GM18507 (cell line): ENCODE data around the gene TAF6L.
"Not testable (repeated sequence)": the region's sequence is repeated elsewhere in the genome, so short reads cannot be mapped to it uniquely, and the experiment has no call there.

Source experiments
- DNase-seq: peaks from one replicate; pipeline ENCODE4 v3.0.0; 2011; ENCODE audit warnings: low read depth; ENCODE audit not compliant: insufficient read length; ENCODE audit errors: extremely low spot score
- FAIRE-seq: peaks from 2 replicates; lab custom pipeline; 2011; peaks lifted over from hg19 to GRCh38; lab: Jason Lieb, UNC

Gene TAF6L

GRCh38 chr11:62753736-62754603, 17.2 kb upstream of the TAF6L start, which contains the start of gene ZBTB3:
TSS of gene ZBTB3 (minus strand) at chr11:62754160. CDS start at chr11:62753664, 496 bp downstream.
- FAIRE-seq, result peak; percentile 98

GRCh38 chr11:62755086-62755615, 16.0 kb upstream of the TAF6L start:
- FAIRE-seq (no peak), DNase-seq (no peak)

More at GRCh38 chr11:62753736-62754603, 17.2 kb upstream of the TAF6L start, which contains the start of gene ZBTB3:
- DNase-seq, result peak; percentile 91

GRCh38 chr11:62757846-62758788, 13.1 kb upstream of the TAF6L start:
- no peak for DNase-seq
- FAIRE-seq, result no peak

- not testable (repeated sequence) for FAIRE-seq, DNase-seq
Measured at GRCh38 chr11:62760867-62761227, 10.3 kb upstream of the TAF6L start.

- no peak for DNase-seq
- FAIRE-seq, result no peak
Measured at GRCh38 chr11:62770778-62771143, 435 bp upstream of the TAF6L start.

DNA sequence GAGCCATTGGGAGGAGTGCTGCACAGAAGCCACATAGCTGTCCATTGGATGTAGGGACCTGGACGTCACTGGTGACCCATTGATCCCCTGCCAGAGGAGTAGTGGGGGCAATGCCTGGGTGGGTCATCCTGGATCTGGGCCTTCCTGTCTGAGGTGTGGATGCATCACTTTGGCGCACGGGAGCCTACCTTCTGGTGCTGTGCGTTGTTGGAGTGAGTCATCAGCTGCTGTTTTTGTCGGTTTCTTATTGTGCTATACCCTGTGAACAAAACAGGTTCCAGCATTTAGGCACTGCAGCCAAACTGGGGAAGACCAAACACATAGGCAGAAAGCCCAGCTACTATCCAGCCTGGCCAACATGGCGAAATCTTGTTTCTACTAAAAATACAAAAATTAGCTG, 3.2 kb downstream of the TAF6L start:
- FAIRE-seq (no peak), DNase-seq (no peak)

- FAIRE-seq (no peak), DNase-seq (no peak)
Measured at GRCh38 chr11:62775646-62776045, 4.5 kb downstream of the TAF6L start.

- FAIRE-seq (no peak), DNase-seq (no peak)
Measured at GRCh38 chr11:62777389-62777788, 6.2 kb downstream of the TAF6L start.

- no peak for DNase-seq
- FAIRE-seq, result no peak
Measured at GRCh38 chr11:62778441-62778840, 7.2 kb downstream of the TAF6L start.

- FAIRE-seq, result no peak
- no peak for DNase-seq
Measured at GRCh38 chr11:62782753-62783152, 11.6 kb downstream of the TAF6L start.

GRCh38 chr11:62786318-62787004, 15.3 kb downstream of the TAF6L start:
- FAIRE-seq, result peak; percentile 60
- DNase-seq, result peak; percentile 78

DNA sequence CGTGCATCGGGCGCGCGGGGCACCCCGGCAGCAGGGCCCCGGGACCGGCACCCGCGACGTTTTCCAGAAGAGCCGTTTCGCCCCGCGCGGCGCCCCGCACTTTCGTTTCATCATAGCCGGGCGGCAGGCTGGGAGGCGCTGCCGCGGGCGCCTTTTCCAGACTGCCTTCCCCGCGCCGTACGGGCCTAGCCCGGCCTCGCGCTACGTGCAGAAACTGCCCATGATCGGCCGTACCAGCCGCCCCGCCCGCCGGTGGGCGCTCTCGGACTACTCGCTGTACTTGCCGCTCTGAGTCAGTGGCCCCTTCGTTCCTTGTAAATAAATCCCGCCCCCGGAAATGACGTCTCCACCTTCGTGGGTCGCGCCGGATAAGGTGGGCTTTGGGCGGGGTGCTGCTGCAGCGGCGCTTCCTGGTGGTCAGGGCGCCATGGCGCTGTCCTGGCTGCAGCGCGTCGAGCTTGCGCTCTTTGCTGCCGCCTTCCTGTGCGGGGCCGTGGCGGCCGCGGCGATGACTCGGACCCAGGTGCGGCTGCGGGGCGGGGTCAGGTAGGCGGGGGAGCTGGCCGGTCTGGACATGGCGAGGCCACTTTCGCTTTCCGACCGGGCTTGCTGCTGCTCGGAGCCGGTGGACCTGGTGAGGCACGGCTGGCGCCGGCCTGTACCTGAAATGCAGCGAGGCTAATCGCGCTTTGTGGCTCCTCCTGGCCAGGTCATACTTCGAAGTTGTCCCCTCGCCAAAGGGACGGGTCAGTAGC, 16.0 kb downstream of the TAF6L start, which contains the start of gene TMEM179B:
Gene TMEM179B, plus strand, starts transcription at position 398 of the 755 bp plus-strand sequence. Its CDS starts 30 bp downstream, at position 428.
- DNase-seq (peak; percentile 92), FAIRE-seq (peak; percentile 87)

GRCh38 chr11:62788991-62789390, 17.8 kb downstream of the TAF6L start:
- FAIRE-seq, result no peak
- DNase-seq, result no peak

- no peak for FAIRE-seq
Measured at GRCh38 chr11:62789576-62789975, 18.4 kb downstream of the TAF6L start.

DNA sequence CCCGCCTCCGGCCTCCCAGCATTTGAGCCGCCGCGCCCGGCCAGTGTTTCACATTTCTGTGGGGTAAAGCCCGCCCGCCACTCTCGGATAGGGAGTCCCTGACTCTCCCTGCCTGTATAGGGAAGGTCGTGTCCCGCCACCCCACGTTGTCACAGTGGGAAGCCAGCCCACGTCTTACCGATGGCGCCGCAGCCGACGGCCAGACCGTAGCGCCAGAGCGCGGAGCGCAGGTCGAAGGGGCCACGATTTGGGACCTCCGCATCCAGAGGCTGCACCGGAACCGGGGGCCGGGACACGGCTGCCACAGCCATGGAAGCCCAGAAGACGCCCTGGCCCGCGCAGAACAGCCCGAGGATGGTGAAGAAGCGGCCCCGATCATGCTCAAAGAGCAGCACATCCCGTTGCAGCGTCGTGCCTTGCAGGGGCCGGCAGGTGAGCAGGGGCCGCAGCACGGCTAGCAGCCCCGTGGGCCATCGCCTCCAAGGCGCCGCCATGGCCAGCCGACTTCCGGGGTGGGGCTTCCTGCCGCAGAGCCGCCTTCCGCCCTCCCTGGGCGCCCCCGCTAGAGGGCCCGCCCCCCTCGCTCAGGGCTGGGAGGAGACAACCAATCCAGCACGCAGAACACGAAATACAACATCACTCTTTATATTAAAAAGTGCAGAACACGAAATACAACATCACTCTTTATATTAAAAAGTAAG, 20.5 kb downstream of the TAF6L start, which contains the start of gene TMEM223:
Gene TMEM223, minus strand, starts transcription at position 506 of the 701 bp plus-strand sequence. Its CDS starts 12 bp downstream, at position 494.
- DNase-seq (peak; percentile 83), FAIRE-seq (peak; percentile 73)

More at GRCh38 chr11:62789576-62789975, 18.4 kb downstream of the TAF6L start:
- no peak for DNase-seq

- FAIRE-seq (no peak), DNase-seq (no peak)
Measured at GRCh38 chr11:62792202-62792575, 21.0 kb downstream of the TAF6L start.

DNA sequence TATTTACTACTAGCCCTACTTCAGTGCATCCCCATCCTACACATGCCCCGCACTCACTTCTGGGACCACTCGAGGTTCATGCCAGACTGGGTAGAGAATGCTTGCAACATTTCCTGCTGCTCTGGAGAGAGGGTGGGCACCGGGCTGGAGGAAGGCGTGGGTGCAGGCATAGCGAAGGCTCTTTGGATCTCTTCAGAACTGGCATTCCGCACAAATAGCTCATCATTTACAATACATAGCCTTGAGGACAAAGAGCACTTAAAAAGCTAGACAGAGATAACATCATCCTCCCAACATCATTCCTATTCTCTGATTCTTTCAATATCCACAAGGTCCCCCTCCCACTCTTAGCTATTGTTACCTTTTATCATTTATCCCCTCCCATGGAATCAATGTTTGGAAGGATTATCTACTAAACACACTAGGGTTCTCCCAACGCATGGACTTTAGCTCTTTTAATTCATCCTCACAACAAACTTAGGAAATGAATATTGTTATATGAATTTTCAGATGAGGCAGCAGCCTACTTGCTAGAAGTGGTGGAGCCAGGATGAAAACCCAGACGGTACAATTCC, 23.1 kb downstream of the TAF6L start:
- FAIRE-seq, result no peak

GRCh38 chr11:62796281-62796680, 25.1 kb downstream of the TAF6L start:
- no peak for DNase-seq
- FAIRE-seq, result no peak

More for the DNA sequence above, 23.1 kb downstream of the TAF6L start:
- no peak for DNase-seq
